ENCODE measurements around the gene TRHDE. TPM values are rescaled to one million over a fixed set of nuclear protein-coding genes. Genes with fewer than 3 reads are reported as not detected.

Gene TRHDE
- total and polyA plus RNA-seq, 8 donors: 1.9 to 30.2 (median 17.9) TPM

- Histone ChIP-seq H3K36me3 (no peaks in the 10 kb centered on the region), H3K9me3 (no peaks in the 10 kb centered on the region), H3K27me3 (no peaks in the 10 kb centered on the region), H3K27ac (no peak overlapping the region), H3K4me3 (no peak overlapping the region), H3K4me1 (peaks cover 0 to 10% (median 4%) of the 10 kb centered on the region in 3 donors)
- DNase-seq (no peak), ATAC-seq (no peak), FAIRE-seq (no peak)
- TF ChIP-seq, protein P1, sequence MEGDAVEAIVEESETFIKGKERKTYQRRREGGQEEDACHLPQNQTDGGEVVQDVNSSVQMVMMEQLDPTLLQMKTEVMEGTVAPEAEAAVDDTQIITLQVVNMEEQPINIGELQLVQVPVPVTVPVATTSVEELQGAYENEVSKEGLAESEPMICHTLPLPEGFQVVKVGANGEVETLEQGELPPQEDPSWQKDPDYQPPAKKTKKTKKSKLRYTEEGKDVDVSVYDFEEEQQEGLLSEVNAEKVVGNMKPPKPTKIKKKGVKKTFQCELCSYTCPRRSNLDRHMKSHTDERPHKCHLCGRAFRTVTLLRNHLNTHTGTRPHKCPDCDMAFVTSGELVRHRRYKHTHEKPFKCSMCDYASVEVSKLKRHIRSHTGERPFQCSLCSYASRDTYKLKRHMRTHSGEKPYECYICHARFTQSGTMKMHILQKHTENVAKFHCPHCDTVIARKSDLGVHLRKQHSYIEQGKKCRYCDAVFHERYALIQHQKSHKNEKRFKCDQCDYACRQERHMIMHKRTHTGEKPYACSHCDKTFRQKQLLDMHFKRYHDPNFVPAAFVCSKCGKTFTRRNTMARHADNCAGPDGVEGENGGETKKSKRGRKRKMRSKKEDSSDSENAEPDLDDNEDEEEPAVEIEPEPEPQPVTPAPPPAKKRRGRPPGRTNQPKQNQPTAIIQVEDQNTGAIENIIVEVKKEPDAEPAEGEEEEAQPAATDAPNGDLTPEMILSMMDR (IDR thresholded peaks at IDR 0.05): no peak
- intact Hi-C loops (cut with DNase I): no loop called here
- 87 to 89% methylated on average over 1 of the region's 1 CpG for WGBS, 2 donors
Observed at GRCh38 chr12:72285861-72286260, 13.7 kb downstream of the TRHDE start.

GRCh38 chr12:72286526-72286925, 14.4 kb downstream of the TRHDE start:
- DNase-seq (no peak), ATAC-seq (no peak), FAIRE-seq (no peak)
- Histone ChIP-seq H3K9me3 (no peaks in the 10 kb centered on the region), H3K4me1 (peaks cover 0 to 5% (median 0%) of the 10 kb centered on the region in 3 donors), H3K4me3 (no peak overlapping the region), H3K36me3 (no peaks in the 10 kb centered on the region), H3K27ac (no peak overlapping the region), H3K27me3 (no peaks in the 10 kb centered on the region)
- TF ChIP-seq, protein P1 (IDR thresholded peaks at IDR 0.05): no peak
- intact Hi-C loops (cut with DNase I): no loop called here
- WGBS, 2 donors: 84 to 87% methylated on average over 3 of the region's 3 CpGs

- Histone ChIP-seq H3K36me3 (no peaks in the 10 kb centered on the region), H3K4me1 (no peaks in the 10 kb centered on the region), H3K27me3 (no peaks in the 10 kb centered on the region), H3K9me3 (no peaks in the 10 kb centered on the region), H3K4me3 (no peak overlapping the region), H3K27ac (no peak overlapping the region)
- 91 to 93% methylated on average over 3 of the region's 3 CpGs for WGBS, 2 donors
- DNase-seq: no peak
- TF ChIP-seq, protein P1 (IDR thresholded peaks at IDR 0.05): no peak
- ATAC-seq: no peak
- no peak for FAIRE-seq
- intact Hi-C loops (cut with DNase I): no loop called here
Observed at GRCh38 chr12:72288436-72288835, 16.3 kb downstream of the TRHDE start.

- H3K36me3 ChIP-seq: no peaks in the 10 kb centered on the region
- no peak for DNase-seq
- H3K9me3 ChIP-seq: no peaks in the 10 kb centered on the region
- H3K4me1 ChIP-seq: no peaks in the 10 kb centered on the region
- 70 to 75% methylated on average over 2 of the region's 2 CpGs for WGBS, 2 donors
- no peak for ATAC-seq
- intact Hi-C loops (cut with DNase I): no loop called here
- no peaks in the 10 kb centered on the region for H3K27me3 ChIP-seq
- no peak for FAIRE-seq
- TF ChIP-seq, protein P1 (IDR thresholded peaks at IDR 0.05): no peak
- H3K27ac ChIP-seq: no peak overlapping the region
- H3K4me3 ChIP-seq: no peak overlapping the region
Observed at GRCh38 chr12:72288911-72289310, 16.7 kb downstream of the TRHDE start.

- no peak overlapping the region for H3K4me3 ChIP-seq
- intact Hi-C loops (cut with DNase I): no loop called here
- 97 to 98% methylated on average over 2 of the region's 2 CpGs for WGBS, 2 donors
- no peaks in the 10 kb centered on the region for H3K4me1 ChIP-seq
- no peaks in the 10 kb centered on the region for H3K36me3 ChIP-seq
- H3K27ac ChIP-seq: no peak overlapping the region
- no peaks in the 10 kb centered on the region for H3K27me3 ChIP-seq
- TF ChIP-seq, protein P1 (IDR thresholded peaks at IDR 0.05): no peak
- ATAC-seq: no peak
- no peak for FAIRE-seq
- DNase-seq: no peak
- H3K9me3 ChIP-seq: no peaks in the 10 kb centered on the region
Observed at GRCh38 chr12:72289633-72290032, 17.5 kb downstream of the TRHDE start.
